T-helper 2 cell (primary cell): Measurements from ENCODE around the gene PPP3R1.

Experiments used
- DNase-seq, 5 experiments: peaks; one replicate each; pipeline versions ENCODE4 v3.0.0 to v3.0.0-alpha.2; 2012 to 2022

Gene PPP3R1

GRCh38 chr2:68230241-68231060 lies 21.9 kb downstream of the PPP3R1 start:
- no peak for DNase-seq

- DNase-seq = no peak
Observed at GRCh38 chr2:68226794-68227193, 25.5 kb downstream of the PPP3R1 start.

- DNase-seq = peak in 2 of 5 experiments; percentile 7 to 10
Observed at GRCh38 chr2:68225119-68225632, 27.2 kb downstream of the PPP3R1 start.

- no peak for DNase-seq
Observed at GRCh38 chr2:68223419-68223818, 28.9 kb downstream of the PPP3R1 start.

GRCh38 chr2:68222287-68222686 lies 30.0 kb downstream of the PPP3R1 start:
- no peak for DNase-seq

- DNase-seq = no peak
Observed at GRCh38 chr2:68218343-68218901, 33.9 kb downstream of the PPP3R1 start.

- peak in 1 of 5 experiments; percentile 19 for DNase-seq
Observed at GRCh38 chr2:68217729-68218128, 34.6 kb downstream of the PPP3R1 start.

- DNase-seq = no peak
Observed at GRCh38 chr2:68216454-68217310, 35.6 kb downstream of the PPP3R1 start.

GRCh38 chr2:68214381-68214780 lies 38.0 kb downstream of the PPP3R1 start:
- no peak for DNase-seq

GRCh38 chr2:68206793-68207192 lies 45.5 kb downstream of the PPP3R1 start:
- DNase-seq = no peak

- DNase-seq = peak in 1 of 5 experiments; percentile 90
Observed at GRCh38 chr2:68203587-68203986, 48.7 kb downstream of the PPP3R1 start.

- peak in 1 of 5 experiments; percentile 40 for DNase-seq
Observed at GRCh38 chr2:68200157-68200787, 52.1 kb downstream of the PPP3R1 start.

GRCh38 chr2:68196120-68196716 lies 56.1 kb downstream of the PPP3R1 start:
- peak in 4 of 5 experiments; percentile 18 to 53 (median 26) for DNase-seq

GRCh38 chr2:68195096-68195495 lies 57.2 kb downstream of the PPP3R1 start:
- no peak for DNase-seq

- DNase-seq = no peak
Observed at GRCh38 chr2:68193787-68194372, 58.5 kb downstream of the PPP3R1 start.

GRCh38 chr2:68193144-68193543 lies 59.2 kb downstream of the PPP3R1 start:
- DNase-seq = no peak

GRCh38 chr2:68190991-68191731 lies 61.2 kb downstream of the PPP3R1 start:
- peak in 1 of 5 experiments; percentile 20 for DNase-seq

- no peak for DNase-seq
Observed at GRCh38 chr2:68189991-68190784, 62.1 kb downstream of the PPP3R1 start.

- DNase-seq = peak in 1 of 5 experiments; percentile 45
Observed at GRCh38 chr2:68188831-68189230, 63.5 kb downstream of the PPP3R1 start.

GRCh38 chr2:68187329-68187728 lies 65.0 kb downstream of the PPP3R1 start:
- DNase-seq = no peak
